ENCODE measurements around the gene HRG.

DNA sequence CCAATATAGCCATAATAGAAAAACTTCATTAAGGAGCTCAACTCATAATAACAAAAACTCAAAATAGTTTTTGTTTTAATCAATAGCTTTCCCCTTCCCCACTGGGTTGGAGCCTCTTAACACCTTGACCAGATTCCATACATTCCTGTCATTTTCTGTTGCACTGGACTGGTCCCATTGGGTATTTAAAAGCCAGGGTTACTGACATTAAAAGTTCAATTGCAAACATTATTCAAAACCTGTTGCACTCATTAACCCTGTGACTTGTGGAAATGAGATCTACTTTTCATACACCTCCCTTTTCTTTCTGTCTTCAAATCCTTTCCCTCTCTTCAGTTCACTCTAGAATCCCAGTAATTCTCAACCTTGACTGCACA, 1.7 kb upstream of the HRG start:
- TF ChIP-seq, protein P1, sequence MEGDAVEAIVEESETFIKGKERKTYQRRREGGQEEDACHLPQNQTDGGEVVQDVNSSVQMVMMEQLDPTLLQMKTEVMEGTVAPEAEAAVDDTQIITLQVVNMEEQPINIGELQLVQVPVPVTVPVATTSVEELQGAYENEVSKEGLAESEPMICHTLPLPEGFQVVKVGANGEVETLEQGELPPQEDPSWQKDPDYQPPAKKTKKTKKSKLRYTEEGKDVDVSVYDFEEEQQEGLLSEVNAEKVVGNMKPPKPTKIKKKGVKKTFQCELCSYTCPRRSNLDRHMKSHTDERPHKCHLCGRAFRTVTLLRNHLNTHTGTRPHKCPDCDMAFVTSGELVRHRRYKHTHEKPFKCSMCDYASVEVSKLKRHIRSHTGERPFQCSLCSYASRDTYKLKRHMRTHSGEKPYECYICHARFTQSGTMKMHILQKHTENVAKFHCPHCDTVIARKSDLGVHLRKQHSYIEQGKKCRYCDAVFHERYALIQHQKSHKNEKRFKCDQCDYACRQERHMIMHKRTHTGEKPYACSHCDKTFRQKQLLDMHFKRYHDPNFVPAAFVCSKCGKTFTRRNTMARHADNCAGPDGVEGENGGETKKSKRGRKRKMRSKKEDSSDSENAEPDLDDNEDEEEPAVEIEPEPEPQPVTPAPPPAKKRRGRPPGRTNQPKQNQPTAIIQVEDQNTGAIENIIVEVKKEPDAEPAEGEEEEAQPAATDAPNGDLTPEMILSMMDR (conservative IDR thresholded peaks at IDR 0.05; ENCODE audit: low read depth in 2 of 2) = no peak
- TF ChIP-seq CREB1 (CRISPR knock-in tag; IDR thresholded peaks at IDR 0.05; ENCODE audit: low read depth) = no peak
- no peak for TF ChIP-seq EZH2 (IDR thresholded peaks at IDR 0.05; ENCODE audit: low read depth, unreplicated experiment)
- no peak for TF ChIP-seq POLR2AphosphoS5 (IDR thresholded peaks at IDR 0.05; ENCODE audit: low read depth)
- no peak for TF ChIP-seq JUNB (IDR thresholded peaks at IDR 0.05; ENCODE audit: unreplicated experiment)
- TF ChIP-seq, protein P2, sequence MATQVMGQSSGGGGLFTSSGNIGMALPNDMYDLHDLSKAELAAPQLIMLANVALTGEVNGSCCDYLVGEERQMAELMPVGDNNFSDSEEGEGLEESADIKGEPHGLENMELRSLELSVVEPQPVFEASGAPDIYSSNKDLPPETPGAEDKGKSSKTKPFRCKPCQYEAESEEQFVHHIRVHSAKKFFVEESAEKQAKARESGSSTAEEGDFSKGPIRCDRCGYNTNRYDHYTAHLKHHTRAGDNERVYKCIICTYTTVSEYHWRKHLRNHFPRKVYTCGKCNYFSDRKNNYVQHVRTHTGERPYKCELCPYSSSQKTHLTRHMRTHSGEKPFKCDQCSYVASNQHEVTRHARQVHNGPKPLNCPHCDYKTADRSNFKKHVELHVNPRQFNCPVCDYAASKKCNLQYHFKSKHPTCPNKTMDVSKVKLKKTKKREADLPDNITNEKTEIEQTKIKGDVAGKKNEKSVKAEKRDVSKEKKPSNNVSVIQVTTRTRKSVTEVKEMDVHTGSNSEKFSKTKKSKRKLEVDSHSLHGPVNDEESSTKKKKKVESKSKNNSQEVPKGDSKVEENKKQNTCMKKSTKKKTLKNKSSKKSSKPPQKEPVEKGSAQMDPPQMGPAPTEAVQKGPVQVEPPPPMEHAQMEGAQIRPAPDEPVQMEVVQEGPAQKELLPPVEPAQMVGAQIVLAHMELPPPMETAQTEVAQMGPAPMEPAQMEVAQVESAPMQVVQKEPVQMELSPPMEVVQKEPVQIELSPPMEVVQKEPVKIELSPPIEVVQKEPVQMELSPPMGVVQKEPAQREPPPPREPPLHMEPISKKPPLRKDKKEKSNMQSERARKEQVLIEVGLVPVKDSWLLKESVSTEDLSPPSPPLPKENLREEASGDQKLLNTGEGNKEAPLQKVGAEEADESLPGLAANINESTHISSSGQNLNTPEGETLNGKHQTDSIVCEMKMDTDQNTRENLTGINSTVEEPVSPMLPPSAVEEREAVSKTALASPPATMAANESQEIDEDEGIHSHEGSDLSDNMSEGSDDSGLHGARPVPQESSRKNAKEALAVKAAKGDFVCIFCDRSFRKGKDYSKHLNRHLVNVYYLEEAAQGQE (IDR thresholded peaks at IDR 0.05; ENCODE audit: unreplicated experiment) = no peak
- TF ChIP-seq NANOG (IDR thresholded peaks at IDR 0.05; ENCODE audit: borderline replicate concordance) = no peak
- TF ChIP-seq ZNF114 (CRISPR knock-in tag; IDR thresholded peaks at IDR 0.05) = no peak
- TF ChIP-seq, protein P3, sequence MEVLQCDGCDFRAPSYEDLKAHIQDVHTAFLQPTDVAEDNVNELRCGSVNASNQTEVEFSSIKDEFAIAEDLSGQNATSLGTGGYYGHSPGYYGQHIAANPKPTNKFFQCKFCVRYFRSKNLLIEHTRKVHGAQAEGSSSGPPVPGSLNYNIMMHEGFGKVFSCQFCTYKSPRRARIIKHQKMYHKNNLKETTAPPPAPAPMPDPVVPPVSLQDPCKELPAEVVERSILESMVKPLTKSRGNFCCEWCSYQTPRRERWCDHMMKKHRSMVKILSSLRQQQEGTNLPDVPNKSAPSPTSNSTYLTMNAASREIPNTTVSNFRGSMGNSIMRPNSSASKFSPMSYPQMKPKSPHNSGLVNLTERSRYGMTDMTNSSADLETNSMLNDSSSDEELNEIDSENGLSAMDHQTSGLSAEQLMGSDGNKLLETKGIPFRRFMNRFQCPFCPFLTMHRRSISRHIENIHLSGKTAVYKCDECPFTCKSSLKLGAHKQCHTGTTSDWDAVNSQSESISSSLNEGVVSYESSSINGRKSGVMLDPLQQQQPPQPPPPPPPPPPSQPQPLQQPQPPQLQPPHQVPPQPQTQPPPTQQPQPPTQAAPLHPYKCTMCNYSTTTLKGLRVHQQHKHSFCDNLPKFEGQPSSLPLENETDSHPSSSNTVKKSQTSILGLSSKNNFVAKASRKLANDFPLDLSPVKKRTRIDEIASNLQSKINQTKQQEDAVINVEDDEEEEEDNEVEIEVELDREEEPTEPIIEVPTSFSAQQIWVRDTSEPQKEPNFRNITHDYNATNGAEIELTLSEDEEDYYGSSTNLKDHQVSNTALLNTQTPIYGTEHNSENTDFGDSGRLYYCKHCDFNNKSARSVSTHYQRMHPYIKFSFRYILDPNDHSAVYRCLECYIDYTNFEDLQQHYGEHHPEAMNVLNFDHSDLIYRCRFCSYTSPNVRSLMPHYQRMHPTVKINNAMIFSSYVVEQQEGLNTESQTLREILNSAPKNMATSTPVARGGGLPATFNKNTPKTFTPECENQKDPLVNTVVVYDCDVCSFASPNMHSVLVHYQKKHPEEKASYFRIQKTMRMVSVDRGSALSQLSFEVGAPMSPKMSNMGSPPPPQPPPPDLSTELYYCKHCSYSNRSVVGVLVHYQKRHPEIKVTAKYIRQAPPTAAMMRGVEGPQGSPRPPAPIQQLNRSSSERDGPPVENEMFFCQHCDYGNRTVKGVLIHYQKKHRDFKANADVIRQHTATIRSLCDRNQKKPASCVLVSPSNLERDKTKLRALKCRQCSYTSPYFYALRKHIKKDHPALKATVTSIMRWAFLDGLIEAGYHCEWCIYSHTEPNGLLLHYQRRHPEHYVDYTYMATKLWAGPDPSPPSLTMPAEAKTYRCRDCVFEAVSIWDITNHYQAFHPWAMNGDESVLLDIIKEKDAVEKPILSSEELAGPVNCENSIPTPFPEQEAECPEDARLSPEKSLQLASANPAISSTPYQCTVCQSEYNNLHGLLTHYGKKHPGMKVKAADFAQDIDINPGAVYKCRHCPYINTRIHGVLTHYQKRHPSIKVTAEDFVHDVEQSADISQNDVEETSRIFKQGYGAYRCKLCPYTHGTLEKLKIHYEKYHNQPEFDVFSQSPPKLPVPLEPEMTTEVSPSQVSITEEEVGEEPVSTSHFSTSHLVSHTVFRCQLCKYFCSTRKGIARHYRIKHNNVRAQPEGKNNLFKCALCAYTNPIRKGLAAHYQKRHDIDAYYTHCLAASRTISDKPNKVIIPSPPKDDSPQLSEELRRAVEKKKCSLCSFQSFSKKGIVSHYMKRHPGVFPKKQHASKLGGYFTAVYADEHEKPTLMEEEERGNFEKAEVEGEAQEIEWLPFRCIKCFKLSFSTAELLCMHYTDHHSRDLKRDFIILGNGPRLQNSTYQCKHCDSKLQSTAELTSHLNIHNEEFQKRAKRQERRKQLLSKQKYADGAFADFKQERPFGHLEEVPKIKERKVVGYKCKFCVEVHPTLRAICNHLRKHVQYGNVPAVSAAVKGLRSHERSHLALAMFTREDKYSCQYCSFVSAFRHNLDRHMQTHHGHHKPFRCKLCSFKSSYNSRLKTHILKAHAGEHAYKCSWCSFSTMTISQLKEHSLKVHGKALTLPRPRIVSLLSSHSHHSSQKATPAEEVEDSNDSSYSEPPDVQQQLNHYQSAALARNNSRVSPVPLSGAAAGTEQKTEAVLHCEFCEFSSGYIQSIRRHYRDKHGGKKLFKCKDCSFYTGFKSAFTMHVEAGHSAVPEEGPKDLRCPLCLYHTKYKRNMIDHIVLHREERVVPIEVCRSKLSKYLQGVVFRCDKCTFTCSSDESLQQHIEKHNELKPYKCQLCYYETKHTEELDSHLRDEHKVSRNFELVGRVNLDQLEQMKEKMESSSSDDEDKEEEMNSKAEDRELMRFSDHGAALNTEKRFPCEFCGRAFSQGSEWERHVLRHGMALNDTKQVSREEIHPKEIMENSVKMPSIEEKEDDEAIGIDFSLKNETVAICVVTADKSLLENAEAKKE (CRISPR knock-in tag; IDR thresholded peaks at IDR 0.05) = no peak
- TF ChIP-seq EZH2phosphoT487 (IDR thresholded peaks at IDR 0.05; ENCODE audit: unreplicated experiment) = no peak
- TF ChIP-seq, protein P4, sequence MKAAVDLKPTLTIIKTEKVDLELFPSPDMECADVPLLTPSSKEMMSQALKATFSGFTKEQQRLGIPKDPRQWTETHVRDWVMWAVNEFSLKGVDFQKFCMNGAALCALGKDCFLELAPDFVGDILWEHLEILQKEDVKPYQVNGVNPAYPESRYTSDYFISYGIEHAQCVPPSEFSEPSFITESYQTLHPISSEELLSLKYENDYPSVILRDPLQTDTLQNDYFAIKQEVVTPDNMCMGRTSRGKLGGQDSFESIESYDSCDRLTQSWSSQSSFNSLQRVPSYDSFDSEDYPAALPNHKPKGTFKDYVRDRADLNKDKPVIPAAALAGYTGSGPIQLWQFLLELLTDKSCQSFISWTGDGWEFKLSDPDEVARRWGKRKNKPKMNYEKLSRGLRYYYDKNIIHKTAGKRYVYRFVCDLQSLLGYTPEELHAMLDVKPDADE (IDR thresholded peaks at IDR 0.05) = no peak

All from GM23338 (cell line).